Tibial nerve (tissue), 4 donors: Measurements from ENCODE around the gene XKR3.

Source experiments
- EP300 ChIP-seq, 2 donors: sonication (generic); formaldehyde crosslinking; IDR thresholded peaks; one replicate each; pipeline ENCODE4 v1.6.1; 2017; ENCODE audit warnings: antibody characterized with exemption in 2 of 2, mild to moderate bottlenecking in 1 of 2
- POLR2A ChIP-seq, 2 donors: fragments of 450-650 bp; IDR thresholded peaks; one replicate each; pipeline ENCODE4 v1.6.1; 2017; ENCODE audit warnings: antibody characterized with exemption in 2 of 2, mild to moderate bottlenecking in 2 of 2, moderate library complexity in 2 of 2
- TF ChIP-seq, protein P1 (sequence below), 5 experiments: fragments of 200-600 bp in 3 of 5; fragments of 450-650 bp in 2 of 5; sonication (generic) in 3 of 5; IDR thresholded peaks; one replicate each; pipeline ENCODE4 v1.5.1; 2016 to 2019; ENCODE audit warnings: antibody characterized with exemption in 5 of 5, mild to moderate bottlenecking in 3 of 5, moderate library complexity in 2 of 5

- TF ChIP-seq, protein P1, sequence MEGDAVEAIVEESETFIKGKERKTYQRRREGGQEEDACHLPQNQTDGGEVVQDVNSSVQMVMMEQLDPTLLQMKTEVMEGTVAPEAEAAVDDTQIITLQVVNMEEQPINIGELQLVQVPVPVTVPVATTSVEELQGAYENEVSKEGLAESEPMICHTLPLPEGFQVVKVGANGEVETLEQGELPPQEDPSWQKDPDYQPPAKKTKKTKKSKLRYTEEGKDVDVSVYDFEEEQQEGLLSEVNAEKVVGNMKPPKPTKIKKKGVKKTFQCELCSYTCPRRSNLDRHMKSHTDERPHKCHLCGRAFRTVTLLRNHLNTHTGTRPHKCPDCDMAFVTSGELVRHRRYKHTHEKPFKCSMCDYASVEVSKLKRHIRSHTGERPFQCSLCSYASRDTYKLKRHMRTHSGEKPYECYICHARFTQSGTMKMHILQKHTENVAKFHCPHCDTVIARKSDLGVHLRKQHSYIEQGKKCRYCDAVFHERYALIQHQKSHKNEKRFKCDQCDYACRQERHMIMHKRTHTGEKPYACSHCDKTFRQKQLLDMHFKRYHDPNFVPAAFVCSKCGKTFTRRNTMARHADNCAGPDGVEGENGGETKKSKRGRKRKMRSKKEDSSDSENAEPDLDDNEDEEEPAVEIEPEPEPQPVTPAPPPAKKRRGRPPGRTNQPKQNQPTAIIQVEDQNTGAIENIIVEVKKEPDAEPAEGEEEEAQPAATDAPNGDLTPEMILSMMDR (IDR thresholded peaks at IDR 0.05) = no peak
- TF ChIP-seq POLR2A (IDR thresholded peaks at IDR 0.05) (no peak), EP300 (IDR thresholded peaks at IDR 0.05) (no peak)
These were observed 41.8 kb downstream of the XKR3 start for GRCh38 chr22:16783453-16783852.
